GM18502 (cell line): ENCODE results near the gene STIMATE.

Source experiments
- ATAC-seq: cut with Tn5 transposase; IDR thresholded peaks from one replicate; pipeline ENCODE4 v1.9.1; 2021; ENCODE audit warnings: mild to moderate bottlenecking; ENCODE audit not compliant: unreplicated experiment, poor library complexity

Gene STIMATE

GRCh38 chr3:52843881-52844280 lies 53.5 kb downstream of the STIMATE start:
- ATAC-seq: no peak

GRCh38 chr3:52843108-52843865 lies 54.1 kb downstream of the STIMATE start:
- ATAC-seq: no peak

GRCh38 chr3:52842424-52842823 lies 54.9 kb downstream of the STIMATE start:
- ATAC-seq: no peak

GRCh38 chr3:52841981-52842340 lies 55.4 kb downstream of the STIMATE start:
- ATAC-seq: no peak

- ATAC-seq: no peak
Measured at GRCh38 chr3:52841211-52841980, 56.0 kb downstream of the STIMATE start.

GRCh38 chr3:52839892-52840545 lies 57.3 kb downstream of the STIMATE start:
- ATAC-seq: no peak

GRCh38 chr3:52839268-52839575 lies 58.1 kb downstream of the STIMATE start:
- ATAC-seq: no peak

- no peak for ATAC-seq
Measured at GRCh38 chr3:52838561-52839267, 58.6 kb downstream of the STIMATE start.

- no peak for ATAC-seq
Measured at GRCh38 chr3:52836986-52837385, 60.4 kb downstream of the STIMATE start.

GRCh38 chr3:52836471-52836845 lies 60.9 kb downstream of the STIMATE start:
- no peak for ATAC-seq

- no peak for ATAC-seq
Measured at GRCh38 chr3:52835766-52836470, 61.4 kb downstream of the STIMATE start.

GRCh38 chr3:52834871-52835501 lies 62.4 kb downstream of the STIMATE start, which contains the start of gene MUSTN1:
Gene MUSTN1 (minus strand): TSS chr3:52835019. CDS start chr3:52834948, 71 bp downstream.
- ATAC-seq: no peak

GRCh38 chr3:52833202-52833601 lies 64.1 kb downstream of the STIMATE start:
- ATAC-seq: no peak

GRCh38 chr3:52831500-52832301 lies 65.6 kb downstream of the STIMATE start:
- ATAC-seq: no peak

- no peak for ATAC-seq
Measured at GRCh38 chr3:52830535-52831258, 66.7 kb downstream of the STIMATE start, which contains the start of gene ITIH4. Gene ITIH4 (minus strand): TSS chr3:52830672. CDS start chr3:52830642, 30 bp downstream.

- no peak for ATAC-seq
Measured at GRCh38 chr3:52829906-52830463, 67.4 kb downstream of the STIMATE start.

- no peak for ATAC-seq
Measured at GRCh38 chr3:52829482-52829881, 67.9 kb downstream of the STIMATE start.

GRCh38 chr3:52827866-52828376 lies 69.4 kb downstream of the STIMATE start:
- ATAC-seq: no peak
